GM23338 (cell line): ENCODE results near the gene CSRNP3. TPM values are rescaled to one million over a fixed set of nuclear protein-coding genes. Genes with fewer than 3 reads are reported as not detected.

Experiments
- ATAC-seq: fragments of 200-7000 bp; cut with Tn5 transposase; 3 replicates; pipeline ENCODE4 v1.9.1; 2020
- DNase-seq: peaks from one replicate; pipeline ENCODE4 v3.0.0-alpha.2; 2015; ENCODE audit warnings: low spot score
- H2AFZ ChIP-seq: fragments of 200-600 bp; sonication (generic); 2 replicates; pipeline ENCODE4 v1.8.0; 2016; ENCODE audit warnings: antibody characterized with exemption, mild to moderate bottlenecking, moderate library complexity
- H3F3A ChIP-seq: fragments of 200-600 bp; sonication (generic); replicated peaks from 2 replicates; pipeline ENCODE4 v1.8.0; 2017; ENCODE audit warnings: antibody characterized with exemption, mixed run types, low read depth
- H3K27ac ChIP-seq: fragments of 200-600 bp; sonication (generic); 2 replicates; pipeline ENCODE4 v1.6.1; 2016; ENCODE audit warnings: low read depth
- H3K27me3 ChIP-seq: fragments of 200-600 bp; sonication (generic); 2 replicates; pipeline ENCODE4 v1.8.0; 2016; ENCODE audit warnings: mild to moderate bottlenecking, mixed run types, moderate library complexity; ENCODE audit not compliant: insufficient read depth
- H3K36me3 ChIP-seq: fragments of 200-600 bp; sonication (generic); 2 replicates; pipeline ENCODE4 v1.8.0; 2016; ENCODE audit warnings: mild to moderate bottlenecking; ENCODE audit not compliant: insufficient read depth
- H3K4me1 ChIP-seq: fragments of 200-600 bp; sonication (generic); 2 replicates; pipeline ENCODE4 v1.8.0; 2016; ENCODE audit warnings: mild to moderate bottlenecking, moderate library complexity; ENCODE audit not compliant: insufficient read depth
- H3K4me2 ChIP-seq: fragments of 200-600 bp; sonication (generic); 2 replicates; pipeline ENCODE4 v1.7.1; 2017; ENCODE audit warnings: mixed run types
- H3K4me3 ChIP-seq: fragments of 200-600 bp; sonication (generic); 2 replicates; pipeline ENCODE4 v1.6.1; 2016; ENCODE audit warnings: mixed run types
- H3K79me2 ChIP-seq: fragments of 200-600 bp; sonication (generic); replicated peaks from 2 replicates; pipeline ENCODE4 v1.8.0; 2017; ENCODE audit warnings: mild to moderate bottlenecking; ENCODE audit not compliant: insufficient read depth
- H3K9me2 ChIP-seq: fragments of 200-600 bp; sonication (generic); 2 replicates; pipeline ENCODE4 v1.8.0; 2017; ENCODE audit not compliant: insufficient read depth
- H4K20me1 ChIP-seq: fragments of 200-600 bp; sonication (generic); replicated peaks from 2 replicates; pipeline ENCODE4 v1.8.0; 2017; ENCODE audit warnings: mild to moderate bottlenecking; ENCODE audit not compliant: insufficient read depth
- H3K27ac Mint-ChIP-seq: 2 replicates; pipeline ENCODE4 v1.8.0; 2020; ENCODE audit warnings: inconsistent platforms, mild to moderate bottlenecking, moderate library complexity, mixed read lengths
- H3K27me3 Mint-ChIP-seq: 3 replicates; pipeline ENCODE4 v1.8.0; 2022; ENCODE audit warnings: low read depth, mild to moderate bottlenecking, moderate library complexity, mixed read lengths, inconsistent platforms; ENCODE audit not compliant: insufficient read depth, poor library complexity
- H3K36me3 Mint-ChIP-seq: 3 replicates; pipeline ENCODE4 v1.8.0; 2021; ENCODE audit warnings: low read depth, mild to moderate bottlenecking, inconsistent platforms, moderate library complexity, mixed read lengths
- H3K4me1 Mint-ChIP-seq: 3 replicates; pipeline ENCODE4 v1.8.0; 2020; ENCODE audit warnings: mild to moderate bottlenecking, inconsistent platforms, mixed read lengths
- H3K4me3 Mint-ChIP-seq: 3 replicates; pipeline ENCODE4 v1.8.0; 2021; ENCODE audit warnings: moderate library complexity, mild to moderate bottlenecking, inconsistent platforms, mixed read lengths
- H3K9me3 Mint-ChIP-seq: 3 replicates; pipeline ENCODE4 v1.8.0; 2020; ENCODE audit warnings: moderate library complexity, mild to moderate bottlenecking, inconsistent platforms, mixed read lengths
- CTCF ChIP-seq, 2 experiments: fragments of 200-600 bp in 1 of 2; sonication (generic) in 1 of 2; conservative IDR thresholded peaks; 2 replicates each; pipeline versions ENCODE4 v1.5.1 to v1.6.1; 2016 to 2017; ENCODE audit warnings: antibody characterized with exemption in 2 of 2, low read depth in 2 of 2, mild to moderate bottlenecking in 2 of 2, moderate library complexity in 1 of 2
- REST ChIP-seq: IDR thresholded peaks from one replicate; pipeline ENCODE4 v1.6.1; 2018; ENCODE audit warnings: antibody characterized with exemption; ENCODE audit not compliant: unreplicated experiment
- STAT1 ChIP-seq: IDR thresholded peaks from one replicate; pipeline ENCODE4 v1.6.1; 2016; ENCODE audit warnings: antibody characterized with exemption; ENCODE audit not compliant: unreplicated experiment
- polyA plus RNA-seq: library from polyadenylated mRNA; unstranded; fragments of >200 nt; fragmentation: Nextera tagmentation; extraction: Ambion mirVana; gene quantifications from 2 replicates; pipeline ENCODE4 v1.2.1, GENCODE V29; 2016
- total RNA-seq: library from RNA; depleted of rRNA; stranded (reverse); fragments of >200 nt; shearing (Covaris generic); gene quantifications from 2 replicates; pipeline ENCODE4 v1.2.3, GENCODE V29; 2014
- TF ChIP-seq, protein P1 (sequence below): fragments of 250-450 bp; sonication (Bioruptor Pico); IDR thresholded peaks from 2 replicates; pipeline ENCODE4 v1.5.0; 2020; ENCODE audit warnings: mild to moderate bottlenecking, moderate library complexity

The CSRNP3 gene
- total and polyA plus RNA-seq, 2 experiments from 2014 or later = 3.8 to 6.8 TPM

DNA sequence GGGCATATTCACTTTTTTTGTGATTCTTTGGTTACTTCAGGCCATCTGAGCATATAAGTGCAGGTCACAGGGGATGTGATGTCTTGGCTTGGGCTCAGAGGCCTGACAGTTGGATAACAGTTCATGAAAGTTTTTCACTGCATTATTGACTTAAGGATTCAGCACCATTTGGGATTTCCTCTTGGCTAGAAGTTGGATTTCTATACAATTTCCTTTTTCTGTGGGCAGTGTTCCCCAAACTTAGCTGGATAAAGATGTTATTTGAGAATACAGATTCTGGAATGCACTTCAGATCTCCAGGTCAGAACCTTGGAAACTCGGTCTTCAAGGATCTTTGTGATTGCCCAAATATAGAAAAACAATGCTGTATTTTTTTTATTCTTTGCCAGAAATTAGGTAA, 246.6 kb downstream of the CSRNP3 start (continued):
- TF ChIP-seq REST = no peak

GRCh38 chr2:165718610-165719210, 249.2 kb downstream of the CSRNP3 start:
- Mint-ChIP-seq H3K9me3 (no peaks in the 10 kb centered on the region), H3K27ac (no peak overlapping the region), H3K27me3 (peaks cover 1% of the 10 kb centered on the region), H3K4me3 (no peak overlapping the region), H3K36me3 (no peaks in the 10 kb centered on the region), H3K4me1 (peaks cover 5% of the 10 kb centered on the region)
- no peaks in the 10 kb centered on the region for H4K20me1 ChIP-seq
- no peaks in the 10 kb centered on the region for H3F3A ChIP-seq
- no peaks in the 10 kb centered on the region for H3K27me3 ChIP-seq
- no peaks in the 10 kb centered on the region for H3K79me2 ChIP-seq
- H3K36me3 ChIP-seq = no peaks in the 10 kb centered on the region
- DNase-seq = no peak
- no peaks in the 10 kb centered on the region for H3K9me2 ChIP-seq
- no peak overlapping the region for H3K4me2 ChIP-seq
- no peak overlapping the region for H3K27ac ChIP-seq
- H2AFZ ChIP-seq = no peak overlapping the region
- no peak overlapping the region for H3K4me3 ChIP-seq
- ATAC-seq = no peak
- TF ChIP-seq, protein P1, sequence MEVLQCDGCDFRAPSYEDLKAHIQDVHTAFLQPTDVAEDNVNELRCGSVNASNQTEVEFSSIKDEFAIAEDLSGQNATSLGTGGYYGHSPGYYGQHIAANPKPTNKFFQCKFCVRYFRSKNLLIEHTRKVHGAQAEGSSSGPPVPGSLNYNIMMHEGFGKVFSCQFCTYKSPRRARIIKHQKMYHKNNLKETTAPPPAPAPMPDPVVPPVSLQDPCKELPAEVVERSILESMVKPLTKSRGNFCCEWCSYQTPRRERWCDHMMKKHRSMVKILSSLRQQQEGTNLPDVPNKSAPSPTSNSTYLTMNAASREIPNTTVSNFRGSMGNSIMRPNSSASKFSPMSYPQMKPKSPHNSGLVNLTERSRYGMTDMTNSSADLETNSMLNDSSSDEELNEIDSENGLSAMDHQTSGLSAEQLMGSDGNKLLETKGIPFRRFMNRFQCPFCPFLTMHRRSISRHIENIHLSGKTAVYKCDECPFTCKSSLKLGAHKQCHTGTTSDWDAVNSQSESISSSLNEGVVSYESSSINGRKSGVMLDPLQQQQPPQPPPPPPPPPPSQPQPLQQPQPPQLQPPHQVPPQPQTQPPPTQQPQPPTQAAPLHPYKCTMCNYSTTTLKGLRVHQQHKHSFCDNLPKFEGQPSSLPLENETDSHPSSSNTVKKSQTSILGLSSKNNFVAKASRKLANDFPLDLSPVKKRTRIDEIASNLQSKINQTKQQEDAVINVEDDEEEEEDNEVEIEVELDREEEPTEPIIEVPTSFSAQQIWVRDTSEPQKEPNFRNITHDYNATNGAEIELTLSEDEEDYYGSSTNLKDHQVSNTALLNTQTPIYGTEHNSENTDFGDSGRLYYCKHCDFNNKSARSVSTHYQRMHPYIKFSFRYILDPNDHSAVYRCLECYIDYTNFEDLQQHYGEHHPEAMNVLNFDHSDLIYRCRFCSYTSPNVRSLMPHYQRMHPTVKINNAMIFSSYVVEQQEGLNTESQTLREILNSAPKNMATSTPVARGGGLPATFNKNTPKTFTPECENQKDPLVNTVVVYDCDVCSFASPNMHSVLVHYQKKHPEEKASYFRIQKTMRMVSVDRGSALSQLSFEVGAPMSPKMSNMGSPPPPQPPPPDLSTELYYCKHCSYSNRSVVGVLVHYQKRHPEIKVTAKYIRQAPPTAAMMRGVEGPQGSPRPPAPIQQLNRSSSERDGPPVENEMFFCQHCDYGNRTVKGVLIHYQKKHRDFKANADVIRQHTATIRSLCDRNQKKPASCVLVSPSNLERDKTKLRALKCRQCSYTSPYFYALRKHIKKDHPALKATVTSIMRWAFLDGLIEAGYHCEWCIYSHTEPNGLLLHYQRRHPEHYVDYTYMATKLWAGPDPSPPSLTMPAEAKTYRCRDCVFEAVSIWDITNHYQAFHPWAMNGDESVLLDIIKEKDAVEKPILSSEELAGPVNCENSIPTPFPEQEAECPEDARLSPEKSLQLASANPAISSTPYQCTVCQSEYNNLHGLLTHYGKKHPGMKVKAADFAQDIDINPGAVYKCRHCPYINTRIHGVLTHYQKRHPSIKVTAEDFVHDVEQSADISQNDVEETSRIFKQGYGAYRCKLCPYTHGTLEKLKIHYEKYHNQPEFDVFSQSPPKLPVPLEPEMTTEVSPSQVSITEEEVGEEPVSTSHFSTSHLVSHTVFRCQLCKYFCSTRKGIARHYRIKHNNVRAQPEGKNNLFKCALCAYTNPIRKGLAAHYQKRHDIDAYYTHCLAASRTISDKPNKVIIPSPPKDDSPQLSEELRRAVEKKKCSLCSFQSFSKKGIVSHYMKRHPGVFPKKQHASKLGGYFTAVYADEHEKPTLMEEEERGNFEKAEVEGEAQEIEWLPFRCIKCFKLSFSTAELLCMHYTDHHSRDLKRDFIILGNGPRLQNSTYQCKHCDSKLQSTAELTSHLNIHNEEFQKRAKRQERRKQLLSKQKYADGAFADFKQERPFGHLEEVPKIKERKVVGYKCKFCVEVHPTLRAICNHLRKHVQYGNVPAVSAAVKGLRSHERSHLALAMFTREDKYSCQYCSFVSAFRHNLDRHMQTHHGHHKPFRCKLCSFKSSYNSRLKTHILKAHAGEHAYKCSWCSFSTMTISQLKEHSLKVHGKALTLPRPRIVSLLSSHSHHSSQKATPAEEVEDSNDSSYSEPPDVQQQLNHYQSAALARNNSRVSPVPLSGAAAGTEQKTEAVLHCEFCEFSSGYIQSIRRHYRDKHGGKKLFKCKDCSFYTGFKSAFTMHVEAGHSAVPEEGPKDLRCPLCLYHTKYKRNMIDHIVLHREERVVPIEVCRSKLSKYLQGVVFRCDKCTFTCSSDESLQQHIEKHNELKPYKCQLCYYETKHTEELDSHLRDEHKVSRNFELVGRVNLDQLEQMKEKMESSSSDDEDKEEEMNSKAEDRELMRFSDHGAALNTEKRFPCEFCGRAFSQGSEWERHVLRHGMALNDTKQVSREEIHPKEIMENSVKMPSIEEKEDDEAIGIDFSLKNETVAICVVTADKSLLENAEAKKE (CRISPR knock-in tag) = no peak
- TF ChIP-seq CTCF (conservative IDR thresholded peaks at IDR 0.05; ENCODE audit: low read depth in 2 of 2) (no peak), STAT1 (no peak)
- no peaks in the 10 kb centered on the region for H3K4me1 ChIP-seq
